B cell (primary cell): Measurements from ENCODE around the gene RAC3. TPM values are rescaled to one million over a fixed set of nuclear protein-coding genes. Genes with fewer than 3 reads are reported as not detected.

Experiments
- ATAC-seq: fragments of 200-7000 bp; cut with Tn5 transposase; one replicate; pipeline ENCODE4 v1.10.0; 2021; ENCODE audit warnings: low read depth, mild to moderate bottlenecking, moderate number of reproducible peaks, moderate library complexity
- CTCF ChIA-PET: fragments of 350-600 bp; sonication (Branson Sonifier 250); formaldehyde crosslinking; loops from one replicate; lab custom pipeline; 2021; ENCODE audit warnings: antibody characterized with exemption, inconsistent platforms; lab: Charles Lee
- POLR2A ChIA-PET: fragments of 350-600 bp; sonication (Branson Sonifier 250); formaldehyde crosslinking; loops from one replicate; lab custom pipeline; 2021; ENCODE audit warnings: antibody characterized with exemption; lab: Charles Lee
- DNase-seq: peaks from one replicate; pipeline ENCODE4 v3.0.0; 2013
- H2AFZ ChIP-seq: 2 replicates; pipeline ENCODE4 v1.6.1; 2012; ENCODE audit warnings: mild to moderate bottlenecking, low read depth, low read length; ENCODE audit not compliant: insufficient read depth, poor library complexity, severe bottlenecking
- H3K27ac ChIP-seq, 2 donors: 1 replicate in 1 of 2; 2 replicates in 1 of 2; pipeline ENCODE4 v1.5.1; 2012 to 2013; ENCODE audit warnings: low read length in 2 of 2, mild to moderate bottlenecking in 2 of 2, moderate library complexity in 1 of 2
- H3K27me3 ChIP-seq, 4 experiments: fragments of 200-600 bp in 1 of 4; sonication (generic) in 1 of 4; replicated peaks in 1 of 4; 1 replicate in 2 of 4; 2 replicates in 2 of 4; pipeline versions ENCODE4 v1.6.1 to v1.7.0; 2013 to 2016; ENCODE audit warnings: low read length in 3 of 4, mild to moderate bottlenecking in 2 of 4, mixed read lengths in 1 of 4, moderate library complexity in 1 of 4; ENCODE audit not compliant: insufficient read depth in 4 of 4, control insufficient read depth in 3 of 4; ENCODE audit errors: control extremely low read depth in 1 of 4
- H3K36me3 ChIP-seq, 2 experiments: replicated peaks in 1 of 2; 1 replicate in 1 of 2; 2 replicates in 1 of 2; pipeline versions ENCODE4 v1.6.1 to v1.7.1; 2013; ENCODE audit warnings: low read length in 1 of 2; ENCODE audit not compliant: insufficient read depth in 2 of 2, control insufficient read depth in 1 of 2; ENCODE audit errors: control extremely low read depth in 1 of 2, extremely low read depth in 1 of 2
- H3K4me1 ChIP-seq, 2 donors: fragments of 200-600 bp in 1 of 2; sonication (generic) in 1 of 2; 1 replicate in 1 of 2; 2 replicates in 1 of 2; pipeline versions ENCODE4 v1.5.1 to v1.6.1; 2013 to 2017; ENCODE audit warnings: low read length in 2 of 2; ENCODE audit not compliant: control insufficient read depth in 2 of 2, insufficient read depth in 2 of 2
- H3K4me2 ChIP-seq: replicated peaks from 2 replicates; pipeline ENCODE3; 2012; ENCODE audit warnings: mild to moderate bottlenecking, low read depth, low read length; ENCODE audit not compliant: poor library complexity, severe bottlenecking
- H3K4me3 ChIP-seq, 5 experiments: fragments of 200-600 bp in 1 of 5; sonication (generic) in 1 of 5; 1 replicate in 3 of 5; 2 replicates in 2 of 5; pipeline versions ENCODE4 v1.5.1 to v1.7.0; 2011 to 2016; ENCODE audit warnings: low read length in 4 of 5, mild to moderate bottlenecking in 4 of 5, low read depth in 2 of 5, control low read depth in 1 of 5, moderate library complexity in 1 of 5; ENCODE audit not compliant: insufficient read depth in 1 of 5; ENCODE audit errors: control extremely low read depth in 1 of 5, extremely low read depth in 1 of 5
- H3K79me2 ChIP-seq: fragments of 200-600 bp; sonication (generic); one replicate; pipeline ENCODE4 v1.6.0; 2016; ENCODE audit warnings: low read length; ENCODE audit not compliant: control insufficient read depth, insufficient read depth
- H3K9ac ChIP-seq: fragments of 200-600 bp; sonication (generic); 2 replicates; pipeline ENCODE4 v1.6.1; 2017; ENCODE audit warnings: mild to moderate bottlenecking, low read length, moderate library complexity
- H3K9me3 ChIP-seq, 3 donors: one replicate each; pipeline versions ENCODE4 v1.6.1 to v1.7.1; 2013; ENCODE audit warnings: low read length in 2 of 3; ENCODE audit not compliant: control insufficient read depth in 2 of 3, insufficient read depth in 1 of 3; ENCODE audit errors: control extremely low read depth in 1 of 3
- H4K20me1 ChIP-seq: 2 replicates; pipeline ENCODE4 v1.6.0; 2012; ENCODE audit warnings: mild to moderate bottlenecking, low read length; ENCODE audit not compliant: insufficient read depth, control insufficient read depth, poor library complexity, severe bottlenecking
- H3K27ac Mint-ChIP-seq: one replicate; pipeline ENCODE4 v1.8.0; 2021; ENCODE audit warnings: mixed read lengths
- H3K27me3 Mint-ChIP-seq: one replicate; pipeline ENCODE4 v1.8.0; 2021; ENCODE audit warnings: mixed read lengths
- H3K4me1 Mint-ChIP-seq: one replicate; pipeline ENCODE4 v1.8.0; 2021; ENCODE audit warnings: mixed read lengths
- H3K4me3 Mint-ChIP-seq: one replicate; pipeline ENCODE4 v1.8.0; 2021; ENCODE audit warnings: mixed read lengths
- H3K9me3 Mint-ChIP-seq: one replicate; pipeline ENCODE4 v1.8.0; 2022; ENCODE audit warnings: mixed read lengths; ENCODE audit not compliant: insufficient read depth
- EZH2 ChIP-seq: IDR thresholded peaks from 2 replicates; pipeline ENCODE4 v1.6.1; 2012; ENCODE audit warnings: borderline replicate concordance, low read depth, mild to moderate bottlenecking, moderate library complexity, low read length; ENCODE audit not compliant: insufficient read depth, poor library complexity, severe bottlenecking
- WGBS: methylation state at CpG from one replicate; pipeline ENCODE4 v1.1.5; 2013; ENCODE audit warnings: missing lambda C conversion rate; ENCODE audit not compliant: insufficient coverage; 5-methylcytosine and 5-hydroxymethylcytosine counted together
- intact Hi-C: fragments of 100-400 bp; cut with micrococcal nuclease; formaldehyde crosslinking; loops from one replicate; pipeline ENCODE4 v1.10.0; 2022
- polyA plus RNA-seq: library from polyadenylated mRNA; depleted of rRNA; stranded (reverse); fragments of >200 nt; gene quantifications from 2 replicates; pipeline ENCODE4 v1.2.3, GENCODE V29; 2012
- total RNA-seq, 2 donors: library from RNA; stranded (reverse); fragments of 120-200 nt in 1 of 2; gene quantifications; 1 replicate in 1 of 2; 2 replicates in 1 of 2; pipeline versions ENCODE4 v1.2.3 to v1.2.4, GENCODE V29; 2013 to 2022
- TF ChIP-seq, protein P1 (sequence below): fragments of 200-600 bp; IDR thresholded peaks from one replicate; pipeline ENCODE4 v1.8.0; 2022; ENCODE audit warnings: antibody characterized with exemption, mild to moderate bottlenecking

RAC3 gene
- total and polyA plus RNA-seq, 2 donors (not counting 1 experiment from before 2014, with no cell fraction given), result 0.62 to 2.0 TPM

DNA sequence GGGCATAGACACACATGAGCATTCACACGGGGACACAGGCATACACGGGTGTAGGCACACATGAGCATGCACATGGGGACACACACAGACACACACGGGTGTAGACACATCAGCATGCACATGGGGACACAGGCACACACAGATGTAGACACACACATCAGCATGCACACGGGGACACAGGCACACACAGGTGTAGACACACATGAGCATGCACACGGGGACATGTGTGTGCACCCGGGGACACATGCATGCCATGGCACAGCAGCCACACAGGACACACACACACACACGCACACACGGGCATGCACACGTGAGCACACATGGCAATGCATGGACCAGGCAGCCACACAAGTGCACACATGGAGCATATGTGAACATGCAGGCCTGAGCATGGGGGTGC, 11.2 kb downstream of the RAC3 start:
- H3K9ac ChIP-seq, result no peak overlapping the region
- H3K4me1 Mint-ChIP-seq, result peaks cover 11% of the 10 kb centered on the region

DNA sequence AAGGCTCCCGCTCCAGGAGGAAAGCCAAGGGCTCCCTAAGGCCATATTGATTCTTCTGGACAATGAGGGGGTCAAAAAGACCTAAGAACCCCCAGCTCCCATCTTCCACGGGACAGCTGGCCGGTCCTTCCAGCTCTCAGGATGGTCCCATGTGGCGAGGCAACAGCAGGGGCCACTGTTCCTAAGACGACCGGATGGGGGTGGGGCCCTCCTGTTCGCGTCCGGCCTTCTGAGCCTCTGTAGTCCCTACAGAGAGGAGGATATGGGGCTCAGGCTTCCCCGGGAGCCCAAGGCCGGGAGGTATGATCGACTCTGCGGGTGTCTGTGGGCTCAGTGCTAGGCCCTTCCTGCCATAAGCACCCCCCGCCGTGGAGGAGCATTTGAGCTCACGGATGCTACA, 12.0 kb downstream of the RAC3 start:
- WGBS, result 91% methylated on average over 13 of the region's 16 CpGs
- Histone ChIP-seq H3K27me3 (no peaks in the 10 kb centered on the region), H3K4me2 (no peak overlapping the region), H3K9ac (no peak overlapping the region), H2AFZ (no peak overlapping the region), H3K4me3 (no peak overlapping the region), H3K27ac (no peak overlapping the region), H4K20me1 (no peaks in the 10 kb centered on the region), H3K4me1 (no peaks in the 10 kb centered on the region), H3K9me3 (no peaks in the 10 kb centered on the region), H3K36me3 (peaks cover 0 to 1% of the 10 kb centered on the region in 2 experiments), H3K79me2 (no peaks in the 10 kb centered on the region)
- DNase-seq (no peak), ATAC-seq (no peak)
- ChIA-PET CTCF (interaction anchor here (1.0 kb wide), 1 partner anchor 111 kb away, joined by 3 read pairs; no protein-coding TSS in a partner anchor), POLR2A (no interaction called here)
- TF ChIP-seq, protein P1, sequence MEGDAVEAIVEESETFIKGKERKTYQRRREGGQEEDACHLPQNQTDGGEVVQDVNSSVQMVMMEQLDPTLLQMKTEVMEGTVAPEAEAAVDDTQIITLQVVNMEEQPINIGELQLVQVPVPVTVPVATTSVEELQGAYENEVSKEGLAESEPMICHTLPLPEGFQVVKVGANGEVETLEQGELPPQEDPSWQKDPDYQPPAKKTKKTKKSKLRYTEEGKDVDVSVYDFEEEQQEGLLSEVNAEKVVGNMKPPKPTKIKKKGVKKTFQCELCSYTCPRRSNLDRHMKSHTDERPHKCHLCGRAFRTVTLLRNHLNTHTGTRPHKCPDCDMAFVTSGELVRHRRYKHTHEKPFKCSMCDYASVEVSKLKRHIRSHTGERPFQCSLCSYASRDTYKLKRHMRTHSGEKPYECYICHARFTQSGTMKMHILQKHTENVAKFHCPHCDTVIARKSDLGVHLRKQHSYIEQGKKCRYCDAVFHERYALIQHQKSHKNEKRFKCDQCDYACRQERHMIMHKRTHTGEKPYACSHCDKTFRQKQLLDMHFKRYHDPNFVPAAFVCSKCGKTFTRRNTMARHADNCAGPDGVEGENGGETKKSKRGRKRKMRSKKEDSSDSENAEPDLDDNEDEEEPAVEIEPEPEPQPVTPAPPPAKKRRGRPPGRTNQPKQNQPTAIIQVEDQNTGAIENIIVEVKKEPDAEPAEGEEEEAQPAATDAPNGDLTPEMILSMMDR, result no peak
- no peak for TF ChIP-seq EZH2
- Mint-ChIP-seq H3K27me3 (no peaks in the 10 kb centered on the region), H3K4me3 (no peak overlapping the region), H3K9me3 (no peaks in the 10 kb centered on the region), H3K27ac (no peak overlapping the region), H3K4me1 (peaks cover 7% of the 10 kb centered on the region)
- intact Hi-C loops, result no loop called here

More for the DNA sequence above, 11.2 kb downstream of the RAC3 start:
- Histone ChIP-seq H4K20me1 (no peaks in the 10 kb centered on the region), H3K36me3 (no peaks in the 10 kb centered on the region), H3K27me3 (no peaks in the 10 kb centered on the region), H3K27ac (no peak overlapping the region), H3K4me3 (no peak overlapping the region), H3K9me3 (peaks cover 0 to 2% (median 0%) of the 10 kb centered on the region in 3 donors), H3K79me2 (no peaks in the 10 kb centered on the region), H3K4me1 (peaks cover 5 to 6% of the 10 kb centered on the region in 2 donors), H3K4me2 (no peak overlapping the region), H2AFZ (no peak overlapping the region)
- intact Hi-C loops, result no loop called here
- Mint-ChIP-seq H3K4me3 (no peak overlapping the region), H3K27me3 (no peaks in the 10 kb centered on the region), H3K9me3 (no peaks in the 10 kb centered on the region), H3K27ac (no peak overlapping the region)
- WGBS, result 96% methylated on average over 9 of the region's 9 CpGs
- POLR2A ChIA-PET, result no interaction called here
- DNase-seq (no peak), ATAC-seq (no peak)
- TF ChIP-seq EZH2, result no peak
- TF ChIP-seq, protein P1, result no peak
- CTCF ChIA-PET, result no interaction called here
